ENCODE measurements around the gene LRRFIP1. TPM values are rescaled to one million over a fixed set of nuclear protein-coding genes. Genes with fewer than 3 reads are reported as not detected.
"Not testable (repeated sequence)": the region's sequence is repeated elsewhere in the genome, so short reads cannot be mapped to it uniquely, and the experiment has no call there.

Gene LRRFIP1
- total RNA-seq, 4 donors from 2014 or later: 62.8 to 199 (median 121) TPM

DNA sequence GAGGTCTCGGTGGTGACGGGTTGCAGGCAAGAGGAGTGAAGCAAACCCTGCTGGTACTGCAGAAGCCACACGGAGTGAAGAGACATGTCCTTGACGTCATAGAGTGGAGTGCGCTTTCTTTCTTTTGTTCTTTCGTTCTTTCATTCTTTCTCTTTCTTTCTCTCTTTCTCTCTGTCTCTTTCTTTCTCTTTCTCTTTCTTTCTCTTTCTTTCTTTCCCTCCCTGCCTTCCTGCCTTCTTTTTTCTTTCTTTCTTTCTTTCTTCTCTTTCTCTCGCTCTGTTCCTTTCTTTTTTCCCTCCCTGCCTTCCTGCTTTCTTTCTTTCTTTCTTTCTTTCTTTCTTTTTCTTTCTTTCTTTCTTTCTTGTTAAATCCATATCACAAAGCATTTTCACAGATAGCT, 39.2 kb downstream of the LRRFIP1 start:
- Histone ChIP-seq H3K4me3 (no peak overlapping the region), H3K9me3 (no peaks in the 10 kb centered on the region), H3K4me1 (peaks cover 15 to 24% of the 10 kb centered on the region in 2 donors), H3K27ac (peak overlapping the region; percentile 92 to 93), H3K27me3 (no peaks in the 10 kb centered on the region), H3K36me3 (no peaks in the 10 kb centered on the region)
- TF ChIP-seq, protein P1, sequence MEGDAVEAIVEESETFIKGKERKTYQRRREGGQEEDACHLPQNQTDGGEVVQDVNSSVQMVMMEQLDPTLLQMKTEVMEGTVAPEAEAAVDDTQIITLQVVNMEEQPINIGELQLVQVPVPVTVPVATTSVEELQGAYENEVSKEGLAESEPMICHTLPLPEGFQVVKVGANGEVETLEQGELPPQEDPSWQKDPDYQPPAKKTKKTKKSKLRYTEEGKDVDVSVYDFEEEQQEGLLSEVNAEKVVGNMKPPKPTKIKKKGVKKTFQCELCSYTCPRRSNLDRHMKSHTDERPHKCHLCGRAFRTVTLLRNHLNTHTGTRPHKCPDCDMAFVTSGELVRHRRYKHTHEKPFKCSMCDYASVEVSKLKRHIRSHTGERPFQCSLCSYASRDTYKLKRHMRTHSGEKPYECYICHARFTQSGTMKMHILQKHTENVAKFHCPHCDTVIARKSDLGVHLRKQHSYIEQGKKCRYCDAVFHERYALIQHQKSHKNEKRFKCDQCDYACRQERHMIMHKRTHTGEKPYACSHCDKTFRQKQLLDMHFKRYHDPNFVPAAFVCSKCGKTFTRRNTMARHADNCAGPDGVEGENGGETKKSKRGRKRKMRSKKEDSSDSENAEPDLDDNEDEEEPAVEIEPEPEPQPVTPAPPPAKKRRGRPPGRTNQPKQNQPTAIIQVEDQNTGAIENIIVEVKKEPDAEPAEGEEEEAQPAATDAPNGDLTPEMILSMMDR (IDR thresholded peaks at IDR 0.05): no peak
- TF ChIP-seq POLR2A (IDR thresholded peaks at IDR 0.05): no peak
- DNase-seq: no peak
- intact Hi-C loops (cut with DNase I; ENCODE audit: low total_unique reads): no loop called here

GRCh38 chr2:237667050-237667576, 39.7 kb downstream of the LRRFIP1 start:
- peaks cover 15 to 20% of the 10 kb centered on the region in 2 donors for H3K4me1 ChIP-seq
- H3K4me3 ChIP-seq; H3K9me3 ChIP-seq; H3K27me3 ChIP-seq; H3K36me3 ChIP-seq; intact Hi-C loops (cut with DNase I; ENCODE audit: low total_unique reads); DNase-seq: not testable (repeated sequence)
- peak overlapping the region; percentile 37 to 92 for H3K27ac ChIP-seq

GRCh38 chr2:237667893-237668292, 40.5 kb downstream of the LRRFIP1 start:
- no peak for TF ChIP-seq POLR2A (IDR thresholded peaks at IDR 0.05)
- TF ChIP-seq, protein P1 (IDR thresholded peaks at IDR 0.05): no peak
- Histone ChIP-seq H3K27me3 (no peaks in the 10 kb centered on the region), H3K4me1 (peaks cover 15 to 18% of the 10 kb centered on the region in 2 donors), H3K27ac (peak overlapping the region; percentile 92 to 97), H3K36me3 (no peaks in the 10 kb centered on the region), H3K4me3 (no peak overlapping the region), H3K9me3 (no peaks in the 10 kb centered on the region)
- intact Hi-C loops (cut with DNase I; ENCODE audit: low total_unique reads): no loop called here
- DNase-seq: peak in 1 of 2 donors; percentile 22

GRCh38 chr2:237668440-237668839, 41.1 kb downstream of the LRRFIP1 start:
- DNase-seq: no peak
- Histone ChIP-seq H3K4me1 (peaks cover 13% of the 10 kb centered on the region in 2 donors), H3K27ac (peak overlapping the region; percentile 92 to 97), H3K36me3 (no peaks in the 10 kb centered on the region), H3K9me3 (no peaks in the 10 kb centered on the region), H3K4me3 (no peak overlapping the region), H3K27me3 (no peaks in the 10 kb centered on the region)
- TF ChIP-seq, protein P1 (IDR thresholded peaks at IDR 0.05): no peak
- TF ChIP-seq POLR2A (IDR thresholded peaks at IDR 0.05): no peak
- intact Hi-C loops (cut with DNase I; ENCODE audit: low total_unique reads): no loop called here

DNA sequence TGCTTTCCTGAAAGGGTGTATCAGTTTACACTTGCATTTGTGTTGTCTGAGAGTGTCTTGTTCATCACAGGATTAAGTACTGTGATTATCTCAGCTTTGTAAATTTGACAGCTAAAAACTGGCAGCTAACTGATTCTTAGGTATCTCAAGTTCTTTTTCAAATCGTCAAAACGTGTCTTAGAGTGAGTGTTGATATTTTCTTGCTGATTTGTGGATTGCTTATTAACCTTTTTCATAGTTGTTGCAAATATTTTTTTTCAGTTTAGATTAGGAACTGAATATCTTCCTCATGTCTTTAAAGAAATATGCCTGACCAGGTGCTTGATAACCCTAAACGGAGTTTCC, 41.9 kb downstream of the LRRFIP1 start:
- peaks cover 13 to 14% of the 10 kb centered on the region in 2 donors for H3K4me1 ChIP-seq
- intact Hi-C loops (cut with DNase I; ENCODE audit: low total_unique reads): no loop called here
- H3K27ac ChIP-seq: peak overlapping the region; percentile 92 to 97
- TF ChIP-seq POLR2A (IDR thresholded peaks at IDR 0.05): no peak
- TF ChIP-seq, protein P1 (IDR thresholded peaks at IDR 0.05): no peak
- no peak overlapping the region for H3K4me3 ChIP-seq
- no peaks in the 10 kb centered on the region for H3K9me3 ChIP-seq
- no peaks in the 10 kb centered on the region for H3K27me3 ChIP-seq
- no peaks in the 10 kb centered on the region for H3K36me3 ChIP-seq
- no peak for DNase-seq

All from uterus (tissue), 4 donors.